ENCODE measurements around the gene NKAP.

DNA sequence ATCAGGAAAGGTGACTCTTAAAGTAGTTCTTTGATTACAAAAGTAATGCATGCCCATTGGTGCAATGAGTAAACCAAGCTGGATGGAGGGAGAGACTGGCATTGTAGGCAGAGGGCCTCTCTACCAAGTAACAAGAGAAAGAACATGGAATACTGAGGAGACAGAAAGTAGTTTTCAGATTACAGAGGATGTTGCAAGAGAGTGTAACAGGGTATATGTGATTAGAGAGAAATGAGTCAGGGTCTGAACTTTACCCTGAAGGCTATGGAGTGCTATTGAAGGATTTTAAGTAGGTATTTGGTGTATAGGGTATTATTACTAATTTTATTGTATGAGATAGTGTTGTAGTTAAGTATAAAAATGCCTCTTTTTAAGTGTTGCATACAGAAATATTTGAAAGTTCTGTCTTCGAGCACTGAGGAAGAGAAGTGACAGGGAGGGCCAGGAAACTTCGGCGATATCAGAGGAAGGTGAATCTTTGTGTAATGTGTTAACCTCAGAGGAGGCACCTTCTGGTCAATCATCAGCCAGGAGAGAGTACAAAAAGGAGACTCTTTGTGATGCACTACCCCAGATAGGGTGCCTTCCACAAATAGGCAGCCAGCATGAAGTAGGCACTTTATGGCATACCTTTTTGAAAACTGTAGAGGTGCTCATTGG lies 8.2 kb downstream of the NKAP start:
- TF ChIP-seq RXRA (IDR thresholded peaks at IDR 0.05): no peak
- TF ChIP-seq, protein P1, sequence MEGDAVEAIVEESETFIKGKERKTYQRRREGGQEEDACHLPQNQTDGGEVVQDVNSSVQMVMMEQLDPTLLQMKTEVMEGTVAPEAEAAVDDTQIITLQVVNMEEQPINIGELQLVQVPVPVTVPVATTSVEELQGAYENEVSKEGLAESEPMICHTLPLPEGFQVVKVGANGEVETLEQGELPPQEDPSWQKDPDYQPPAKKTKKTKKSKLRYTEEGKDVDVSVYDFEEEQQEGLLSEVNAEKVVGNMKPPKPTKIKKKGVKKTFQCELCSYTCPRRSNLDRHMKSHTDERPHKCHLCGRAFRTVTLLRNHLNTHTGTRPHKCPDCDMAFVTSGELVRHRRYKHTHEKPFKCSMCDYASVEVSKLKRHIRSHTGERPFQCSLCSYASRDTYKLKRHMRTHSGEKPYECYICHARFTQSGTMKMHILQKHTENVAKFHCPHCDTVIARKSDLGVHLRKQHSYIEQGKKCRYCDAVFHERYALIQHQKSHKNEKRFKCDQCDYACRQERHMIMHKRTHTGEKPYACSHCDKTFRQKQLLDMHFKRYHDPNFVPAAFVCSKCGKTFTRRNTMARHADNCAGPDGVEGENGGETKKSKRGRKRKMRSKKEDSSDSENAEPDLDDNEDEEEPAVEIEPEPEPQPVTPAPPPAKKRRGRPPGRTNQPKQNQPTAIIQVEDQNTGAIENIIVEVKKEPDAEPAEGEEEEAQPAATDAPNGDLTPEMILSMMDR (IDR thresholded peaks at IDR 0.05; ENCODE audit: low read depth, low read length, missing input control): no peak
- no peak for TF ChIP-seq FOXA2 (IDR thresholded peaks at IDR 0.05)
- TF ChIP-seq HNF4A (conservative IDR thresholded peaks at IDR 0.05): no peak
- TF ChIP-seq NR2F2 (IDR thresholded peaks at IDR 0.05): no peak
- TF ChIP-seq, protein P2, sequence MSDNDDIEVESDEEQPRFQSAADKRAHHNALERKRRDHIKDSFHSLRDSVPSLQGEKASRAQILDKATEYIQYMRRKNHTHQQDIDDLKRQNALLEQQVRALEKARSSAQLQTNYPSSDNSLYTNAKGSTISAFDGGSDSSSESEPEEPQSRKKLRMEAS (IDR thresholded peaks at IDR 0.05): no peak
- TF ChIP-seq EGR1 (IDR thresholded peaks at IDR 0.05; ENCODE audit: low read depth in 2 of 2): no peak
- TF ChIP-seq, protein P3, sequence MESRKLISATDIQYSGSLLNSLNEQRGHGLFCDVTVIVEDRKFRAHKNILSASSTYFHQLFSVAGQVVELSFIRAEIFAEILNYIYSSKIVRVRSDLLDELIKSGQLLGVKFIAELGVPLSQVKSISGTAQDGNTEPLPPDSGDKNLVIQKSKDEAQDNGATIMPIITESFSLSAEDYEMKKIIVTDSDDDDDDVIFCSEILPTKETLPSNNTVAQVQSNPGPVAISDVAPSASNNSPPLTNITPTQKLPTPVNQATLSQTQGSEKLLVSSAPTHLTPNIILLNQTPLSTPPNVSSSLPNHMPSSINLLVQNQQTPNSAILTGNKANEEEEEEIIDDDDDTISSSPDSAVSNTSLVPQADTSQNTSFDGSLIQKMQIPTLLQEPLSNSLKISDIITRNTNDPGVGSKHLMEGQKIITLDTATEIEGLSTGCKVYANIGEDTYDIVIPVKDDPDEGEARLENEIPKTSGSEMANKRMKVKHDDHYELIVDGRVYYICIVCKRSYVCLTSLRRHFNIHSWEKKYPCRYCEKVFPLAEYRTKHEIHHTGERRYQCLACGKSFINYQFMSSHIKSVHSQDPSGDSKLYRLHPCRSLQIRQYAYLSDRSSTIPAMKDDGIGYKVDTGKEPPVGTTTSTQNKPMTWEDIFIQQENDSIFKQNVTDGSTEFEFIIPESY (IDR thresholded peaks at IDR 0.05): no peak
- no peak for TF ChIP-seq SP1 (IDR thresholded peaks at IDR 0.05)
- no peak for TF ChIP-seq TAF1 (conservative IDR thresholded peaks at IDR 0.05)
- TF ChIP-seq, protein P4, sequence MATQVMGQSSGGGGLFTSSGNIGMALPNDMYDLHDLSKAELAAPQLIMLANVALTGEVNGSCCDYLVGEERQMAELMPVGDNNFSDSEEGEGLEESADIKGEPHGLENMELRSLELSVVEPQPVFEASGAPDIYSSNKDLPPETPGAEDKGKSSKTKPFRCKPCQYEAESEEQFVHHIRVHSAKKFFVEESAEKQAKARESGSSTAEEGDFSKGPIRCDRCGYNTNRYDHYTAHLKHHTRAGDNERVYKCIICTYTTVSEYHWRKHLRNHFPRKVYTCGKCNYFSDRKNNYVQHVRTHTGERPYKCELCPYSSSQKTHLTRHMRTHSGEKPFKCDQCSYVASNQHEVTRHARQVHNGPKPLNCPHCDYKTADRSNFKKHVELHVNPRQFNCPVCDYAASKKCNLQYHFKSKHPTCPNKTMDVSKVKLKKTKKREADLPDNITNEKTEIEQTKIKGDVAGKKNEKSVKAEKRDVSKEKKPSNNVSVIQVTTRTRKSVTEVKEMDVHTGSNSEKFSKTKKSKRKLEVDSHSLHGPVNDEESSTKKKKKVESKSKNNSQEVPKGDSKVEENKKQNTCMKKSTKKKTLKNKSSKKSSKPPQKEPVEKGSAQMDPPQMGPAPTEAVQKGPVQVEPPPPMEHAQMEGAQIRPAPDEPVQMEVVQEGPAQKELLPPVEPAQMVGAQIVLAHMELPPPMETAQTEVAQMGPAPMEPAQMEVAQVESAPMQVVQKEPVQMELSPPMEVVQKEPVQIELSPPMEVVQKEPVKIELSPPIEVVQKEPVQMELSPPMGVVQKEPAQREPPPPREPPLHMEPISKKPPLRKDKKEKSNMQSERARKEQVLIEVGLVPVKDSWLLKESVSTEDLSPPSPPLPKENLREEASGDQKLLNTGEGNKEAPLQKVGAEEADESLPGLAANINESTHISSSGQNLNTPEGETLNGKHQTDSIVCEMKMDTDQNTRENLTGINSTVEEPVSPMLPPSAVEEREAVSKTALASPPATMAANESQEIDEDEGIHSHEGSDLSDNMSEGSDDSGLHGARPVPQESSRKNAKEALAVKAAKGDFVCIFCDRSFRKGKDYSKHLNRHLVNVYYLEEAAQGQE (IDR thresholded peaks at IDR 0.05): no peak
- no peak for TF ChIP-seq FOXA1 (IDR thresholded peaks at IDR 0.05)
- no peak for TF ChIP-seq JUND (IDR thresholded peaks at IDR 0.05)
- no peak for TF ChIP-seq GABPA (IDR thresholded peaks at IDR 0.05 in 1 of 2, conservative IDR thresholded peaks at IDR 0.05 in 1 of 2)

All from liver (tissue), 3 donors.